H1 (cell line): ENCODE results near the gene MGAT5. TPM values are rescaled to one million over a fixed set of nuclear protein-coding genes. Genes with fewer than 3 reads are reported as not detected.

Experiments used
- CTCF ChIA-PET: fragments of 300-600 bp; sonication (Branson Sonifier 250); formaldehyde crosslinking; loops from one replicate; lab custom pipeline; 2021; ENCODE audit not compliant: partially characterized antibody; lab: Charles Lee
- POLR2A ChIA-PET: fragments of 300-600 bp; sonication (Branson Sonifier 250); formaldehyde crosslinking; loops from one replicate; lab custom pipeline; 2021; ENCODE audit warnings: inconsistent platforms; ENCODE audit not compliant: partially characterized antibody; lab: Charles Lee
- DNase-seq, 2 experiments: peaks; one replicate each; pipeline versions ENCODE4 v3.0.0 to v3.0.0-alpha.2; 2010 to 2022; ENCODE audit warnings: low spot score in 2 of 2, low read depth in 1 of 2, mixed read lengths in 1 of 2
- FAIRE-seq: peaks from 2 replicates; lab custom pipeline; 2011; peaks lifted over from hg19 to GRCh38; lab: Jason Lieb, UNC
- H2AFZ ChIP-seq: 2 replicates; pipeline ENCODE4 v1.8.1; 2012; ENCODE audit warnings: low read length, inconsistent platforms
- H2AK5ac ChIP-seq: 2 replicates; pipeline ENCODE4 v1.6.1; 2013; ENCODE audit warnings: low read depth, low read length
- H2BK120ac ChIP-seq: replicated peaks from 2 replicates; pipeline ENCODE3; 2013; ENCODE audit warnings: low read depth, low read length, inconsistent platforms
- H2BK12ac ChIP-seq: 2 replicates; pipeline ENCODE4 v1.6.1; 2013; ENCODE audit warnings: low read depth, low read length
- H2BK15ac ChIP-seq: 2 replicates; pipeline ENCODE4 v1.6.1; 2013; ENCODE audit warnings: low read length
- H2BK20ac ChIP-seq: 2 replicates; pipeline ENCODE4 v1.6.1; 2013; ENCODE audit warnings: low read length
- H2BK5ac ChIP-seq: 2 replicates; pipeline ENCODE4 v1.6.1; 2013; ENCODE audit warnings: low read depth, low read length
- H3K14ac ChIP-seq: 2 replicates; pipeline ENCODE4 v1.6.1; 2013; ENCODE audit warnings: inconsistent platforms; ENCODE audit not compliant: insufficient read length
- H3K18ac ChIP-seq: 2 replicates; pipeline ENCODE4 v1.6.1; 2013; ENCODE audit warnings: low read length; ENCODE audit errors: extremely low read depth
- H3K23ac ChIP-seq: 2 replicates; pipeline ENCODE4 v1.6.1; 2013; ENCODE audit warnings: inconsistent platforms; ENCODE audit not compliant: insufficient read length
- H3K23me2 ChIP-seq: 2 replicates; pipeline ENCODE4 v1.6.1; 2013; ENCODE audit warnings: low read depth, low read length
- H3K27ac ChIP-seq: 2 replicates; pipeline ENCODE4 v1.6.1; 2011; ENCODE audit warnings: low read depth, low read length, inconsistent platforms
- H3K27me3 ChIP-seq, 4 experiments: replicated peaks in 1 of 4; 1 replicate in 1 of 4; 2 replicates in 3 of 4; pipeline versions ENCODE4 v1.6.1 to v1.8.1; 2011 to 2013; ENCODE audit warnings: low read length in 3 of 4, mild to moderate bottlenecking in 3 of 4, inconsistent platforms in 2 of 4, mixed read lengths in 2 of 4, moderate library complexity in 1 of 4; ENCODE audit not compliant: control insufficient read depth in 3 of 4, insufficient read depth in 3 of 4; ENCODE audit errors: extremely low read depth in 1 of 4
- H3K36me3 ChIP-seq, 4 experiments: 2 replicates each; pipeline versions ENCODE4 v1.6.1 to v1.8.1; 2011 to 2013; ENCODE audit warnings: mild to moderate bottlenecking in 4 of 4, low read length in 3 of 4, moderate library complexity in 2 of 4, control low read depth in 1 of 4, inconsistent platforms in 1 of 4; ENCODE audit not compliant: insufficient read depth in 4 of 4, control insufficient read depth in 2 of 4
- H3K4ac ChIP-seq: replicated peaks from 2 replicates; pipeline ENCODE3; 2013; ENCODE audit warnings: low read length, low read depth, mixed read lengths, inconsistent platforms; ENCODE audit not compliant: insufficient read length
- H3K4me1 ChIP-seq, 4 experiments: replicated peaks in 1 of 4; 1 replicate in 1 of 4; 2 replicates in 3 of 4; pipeline versions ENCODE4 v1.6.1 to v1.8.1; 2011 to 2013; ENCODE audit warnings: low read length in 3 of 4, inconsistent platforms in 2 of 4, mixed read lengths in 1 of 4; ENCODE audit not compliant: insufficient read depth in 4 of 4, control insufficient read depth in 3 of 4
- H3K4me2 ChIP-seq, 2 experiments: 2 replicates each; pipeline versions ENCODE4 v1.6.1 to v1.8.1; 2011 to 2013; ENCODE audit warnings: low read depth in 2 of 2, low read length in 2 of 2, control low read depth in 1 of 2, inconsistent platforms in 1 of 2, mild to moderate bottlenecking in 1 of 2; ENCODE audit not compliant: insufficient read depth in 1 of 2
- H3K4me3 ChIP-seq, 4 experiments: fragments of 200-600, 300-600 bp in 1 of 4; sonication (generic), shearing (Covaris generic), sonication (Bioruptor Twin) in 1 of 4; 2 replicates each; pipeline versions ENCODE4 v1.5.1 to v1.8.1; 2011 to 2016; ENCODE audit warnings: low read length in 4 of 4, low read depth in 3 of 4, control low read depth in 2 of 4, inconsistent platforms in 2 of 4, mild to moderate bottlenecking in 2 of 4, mixed read lengths in 1 of 4, moderate library complexity in 1 of 4; ENCODE audit not compliant: insufficient read depth in 2 of 4; ENCODE audit errors: extremely low read depth in 1 of 4
- H3K56ac ChIP-seq: replicated peaks from 2 replicates; pipeline ENCODE3; 2013; ENCODE audit warnings: low read depth, mild to moderate bottlenecking, mixed read lengths, low read length, inconsistent platforms; ENCODE audit not compliant: insufficient read length
- H3K79me1 ChIP-seq: 2 replicates; pipeline ENCODE4 v1.6.1; 2013; ENCODE audit warnings: low read depth, low read length, control low read depth
- H3K79me2 ChIP-seq, 2 experiments: 2 replicates each; pipeline versions ENCODE4 v1.6.1 to v1.8.1; 2012 to 2013; ENCODE audit warnings: low read length in 2 of 2, mild to moderate bottlenecking in 2 of 2, inconsistent platforms in 1 of 2; ENCODE audit not compliant: insufficient read depth in 2 of 2, control insufficient read depth in 1 of 2
- H3K9ac ChIP-seq, 4 experiments: replicated peaks in 1 of 4; 1 replicate in 1 of 4; 2 replicates in 3 of 4; pipeline versions ENCODE4 v1.6.1 to v1.8.1; 2011 to 2013; ENCODE audit warnings: low read depth in 3 of 4, low read length in 3 of 4, control low read depth in 2 of 4, mild to moderate bottlenecking in 2 of 4, moderate library complexity in 2 of 4, inconsistent platforms in 1 of 4; ENCODE audit errors: extremely low read depth in 1 of 4
- H3K9me3 ChIP-seq, 2 experiments: 2 replicates each; pipeline versions ENCODE4 v1.6.1 to v1.8.1; 2012 to 2013; ENCODE audit warnings: mild to moderate bottlenecking in 2 of 2, moderate library complexity in 2 of 2, control low read depth in 1 of 2, inconsistent platforms in 1 of 2, low read depth in 1 of 2, low read length in 1 of 2, mixed read lengths in 1 of 2; ENCODE audit not compliant: insufficient read depth in 2 of 2
- H4K20me1 ChIP-seq, 2 experiments: replicated peaks in 1 of 2; 2 replicates each; pipeline versions ENCODE3 to v1.8.1; 2011 to 2013; ENCODE audit warnings: inconsistent platforms in 2 of 2, low read length in 2 of 2, mild to moderate bottlenecking in 1 of 2; ENCODE audit not compliant: insufficient read depth in 2 of 2, control insufficient read depth in 1 of 2
- H4K5ac ChIP-seq: 2 replicates; pipeline ENCODE4 v1.6.1; 2013; ENCODE audit warnings: low read length, low read depth, mixed read lengths, inconsistent platforms; ENCODE audit not compliant: insufficient read length
- H4K8ac ChIP-seq: 2 replicates; pipeline ENCODE4 v1.8.0; 2013; ENCODE audit warnings: mild to moderate bottlenecking, moderate library complexity, low read length, inconsistent platforms; ENCODE audit not compliant: insufficient read depth; ENCODE audit errors: extremely low read depth
- H4K91ac ChIP-seq: replicated peaks from 2 replicates; pipeline ENCODE3; 2013; ENCODE audit warnings: low read length, mixed read lengths, inconsistent platforms; ENCODE audit not compliant: insufficient read length
- CBX8 ChIP-seq: fragments of 300-800, 300-1000 bp; sonication (generic); IDR thresholded peaks from 2 replicates; pipeline ENCODE4 v1.7.1; 2016; ENCODE audit warnings: low read depth, low read length, borderline replicate concordance
- CEBPB ChIP-seq: IDR thresholded peaks from 2 replicates; pipeline ENCODE4 v1.6.1; 2012; ENCODE audit warnings: low read depth, low read length
- CHD1 ChIP-seq: IDR thresholded peaks from 2 replicates; pipeline ENCODE4 v1.6.1; 2012; ENCODE audit warnings: low read depth, low read length, improper control_type of control experiment
- EZH2 ChIP-seq: fragments of 200-600 bp; sonication (generic); IDR thresholded peaks from 2 replicates; pipeline ENCODE4 v1.7.1; 2012; ENCODE audit warnings: low read depth, mild to moderate bottlenecking, moderate library complexity, low read length, inconsistent platforms; ENCODE audit not compliant: severe bottlenecking
- JUND ChIP-seq: IDR thresholded peaks from 2 replicates; pipeline ENCODE4 v1.6.1; 2011; ENCODE audit warnings: mild to moderate bottlenecking, improper control_type of control experiment, low read length
- KDM5A ChIP-seq: fragments of 200-600 bp; IDR thresholded peaks from 2 replicates; pipeline ENCODE4 v1.7.1; 2012; ENCODE audit warnings: mild to moderate bottlenecking, low read length, inconsistent platforms, mixed read lengths
- MAFK ChIP-seq: IDR thresholded peaks from 2 replicates; pipeline ENCODE4 v1.6.1; 2012; ENCODE audit warnings: low read depth, mild to moderate bottlenecking, improper control_type of control experiment, low read length
- NRF1 ChIP-seq: IDR thresholded peaks from 2 replicates; pipeline ENCODE4 v1.6.1; 2011; ENCODE audit warnings: mild to moderate bottlenecking, low read depth, low read length, improper control_type of control experiment
- POLR2A ChIP-seq, 2 experiments: IDR thresholded peaks; 1 replicate in 1 of 2; 2 replicates in 1 of 2; pipeline ENCODE4 v1.6.1; 2011; ENCODE audit warnings: low read depth in 2 of 2, low read length in 2 of 2, mild to moderate bottlenecking in 2 of 2; ENCODE audit errors: control extremely low read depth in 1 of 2
- RFX5 ChIP-seq: IDR thresholded peaks from 2 replicates; pipeline ENCODE4 v1.6.1; 2011; ENCODE audit warnings: low read depth, low read length, improper control_type of control experiment, borderline replicate concordance
- SAP30 ChIP-seq: fragments of 300-600 bp; sonication (generic); IDR thresholded peaks from 2 replicates; pipeline ENCODE4 v1.7.1; 2012; ENCODE audit warnings: low read length, moderate library complexity, mild to moderate bottlenecking, inconsistent platforms; ENCODE audit not compliant: insufficient read depth, insufficient replicate concordance
- SP4 ChIP-seq: IDR thresholded peaks from 2 replicates; pipeline ENCODE4 v1.6.1; 2012; ENCODE audit warnings: low read length, inconsistent platforms
- SRF ChIP-seq: IDR thresholded peaks from 2 replicates; pipeline ENCODE4 v1.6.1; 2011; ENCODE audit warnings: mild to moderate bottlenecking, low read depth, low read length, moderate library complexity
- TBP ChIP-seq: IDR thresholded peaks from 2 replicates; pipeline ENCODE4 v1.6.1; 2011; ENCODE audit warnings: low read depth, low read length, improper control_type of control experiment
- WGBS, 2 experiments: shearing (Covaris generic) in 1 of 2; methylation state at CpG; one replicate each; pipeline versions ENCODE4 v1.1.6 to v1.1.7; 2013 to 2015; ENCODE audit warnings: low lambda C conversion rate in 2 of 2, mixed read lengths in 2 of 2, inconsistent platforms in 1 of 2, low coverage in 1 of 2, missing lambda C conversion rate in 1 of 2; ENCODE audit not compliant: insufficient replicate concordance in 2 of 2, insufficient coverage in 1 of 2, insufficient read length in 1 of 2; ENCODE audit errors: extremely low coverage in 1 of 2, missing lambda C conversion rate in 1 of 2; 5-methylcytosine and 5-hydroxymethylcytosine counted together
- polyA plus RNA-seq, 7 experiments: library from polyadenylated mRNA; depleted of rRNA in 3 of 7; stranded (reverse) in 5 of 7; unstranded in 2 of 7; fragments of >200 nt in 5 of 7; fragments of 200-250 nt in 2 of 7; gene quantifications; 1 replicate in 5 of 7; 2 replicates in 1 of 7; 4 replicates in 1 of 7; pipeline versions ENCODE4 v1.2.1 to v1.2.3, GENCODE V29; 2011 to 2013; ENCODE audit warnings: missing spikeins in 2 of 7, mixed read lengths in 2 of 7
- total RNA-seq: library from RNA; stranded (reverse); fragmentation: NEBNext Ultra II Directional; extraction: Animal tissue kit (Norgen Biotek cat#: 25700); gene quantifications from 2 replicates; pipeline ENCODE4 v1.2.1, GENCODE V29; 2021
- TF ChIP-seq, protein P1 (sequence below): IDR thresholded peaks from 2 replicates; pipeline ENCODE4 v1.6.1; 2012; ENCODE audit warnings: inconsistent platforms

The MGAT5 gene
- total and polyA plus RNA-seq, 2 of the 8 experiments (the other 6 are each of a cell fraction or from before 2014, with no cell fraction given): 11.2 to 49.2 TPM

DNA sequence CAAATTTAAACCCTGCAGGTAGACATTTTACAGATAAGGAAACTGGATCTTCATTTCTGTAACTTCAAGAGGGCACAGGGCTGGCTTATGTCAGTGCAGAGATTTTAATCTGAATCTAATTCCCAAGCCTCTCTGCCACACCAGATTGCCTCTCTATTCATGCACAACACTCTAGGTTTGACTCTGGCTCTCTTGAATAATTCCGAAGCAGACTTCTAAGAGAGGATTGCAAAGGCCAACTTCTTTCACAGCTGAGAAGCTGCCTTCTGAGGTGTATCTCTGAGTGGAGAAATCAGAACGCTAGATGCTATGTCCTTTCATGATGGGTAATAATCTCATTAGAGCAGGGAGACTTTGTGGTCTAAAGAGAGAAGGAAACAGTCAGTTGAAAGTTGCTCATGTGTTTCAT is 20.1 kb upstream of the MGAT5 start:
- H3K23me2 ChIP-seq: no peaks in the 10 kb centered on the region; the same call in 1 of the 2 replicates
- no peak overlapping the region for H3K27ac ChIP-seq
- H3K36me3 ChIP-seq: peaks cover 0 to 4% (median 0%) of the 10 kb centered on the region in 4 experiments; a peak in 2 of 8 replicates
- H2AK5ac ChIP-seq: no peak overlapping the region
- H3K9me3 ChIP-seq: peaks cover 9 to 12% of the 10 kb centered on the region in 2 experiments; a peak in 2 of 4 replicates
- no peaks in the 10 kb centered on the region for H3K4me1 ChIP-seq
- no peak overlapping the region for H2AFZ ChIP-seq
- WGBS, 2 experiments: 96% methylated on average over 2 of the region's 2 CpGs; no CpG with 5 or more reads in 1 of the 2 experiments
- no peak overlapping the region for H3K23ac ChIP-seq
- H3K4ac ChIP-seq: no peak overlapping the region
- H4K20me1 ChIP-seq: peaks cover 0 to 2% of the 10 kb centered on the region in 2 experiments
- H4K8ac ChIP-seq: no peak overlapping the region
- no peak overlapping the region for H4K5ac ChIP-seq
- H2BK120ac ChIP-seq: no peak overlapping the region
- H3K4me3 ChIP-seq: no peak overlapping the region
- ChIA-PET POLR2A (no interaction called here), CTCF (interaction anchor here (1.5 to 3.2 kb wide), 2 partner anchors 11 to 30 kb away, joined by 6 to 35 read pairs; no protein-coding TSS in a partner anchor)
- no peak overlapping the region for H2BK20ac ChIP-seq
- H2BK12ac ChIP-seq: no peak overlapping the region
- peaks cover 0 to 57% of the 10 kb centered on the region in 2 experiments; a peak in 3 of 4 replicates for H3K79me2 ChIP-seq
- H3K56ac ChIP-seq: no peak overlapping the region
- no peak overlapping the region for H3K9ac ChIP-seq
- H3K27me3 ChIP-seq: no peaks in the 10 kb centered on the region; a peak in 2 of 7 replicates
- DNase-seq (no peak), FAIRE-seq (no peak)
- no peak overlapping the region for H2BK5ac ChIP-seq
- no peak overlapping the region for H2BK15ac ChIP-seq
- no peaks in the 10 kb centered on the region; the same call in 1 of the 2 replicates for H3K79me1 ChIP-seq
- H3K18ac ChIP-seq: no peak overlapping the region
- no peak overlapping the region for H3K14ac ChIP-seq
- no peak overlapping the region for H3K4me2 ChIP-seq
- H4K91ac ChIP-seq: no peak overlapping the region
- no peak for TF ChIP-seq SAP30
- no peak for TF ChIP-seq JUND
- TF ChIP-seq CBX8: no peak
- TF ChIP-seq KDM5A: no peak
- no peak for TF ChIP-seq SRF
- TF ChIP-seq TBP: no peak
- no peak for TF ChIP-seq SP4
- TF ChIP-seq CHD1: no peak
- TF ChIP-seq, protein P1, sequence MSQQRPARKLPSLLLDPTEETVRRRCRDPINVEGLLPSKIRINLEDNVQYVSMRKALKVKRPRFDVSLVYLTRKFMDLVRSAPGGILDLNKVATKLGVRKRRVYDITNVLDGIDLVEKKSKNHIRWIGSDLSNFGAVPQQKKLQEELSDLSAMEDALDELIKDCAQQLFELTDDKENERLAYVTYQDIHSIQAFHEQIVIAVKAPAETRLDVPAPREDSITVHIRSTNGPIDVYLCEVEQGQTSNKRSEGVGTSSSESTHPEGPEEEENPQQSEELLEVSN: no peak
- no peak for TF ChIP-seq POLR2A (IDR thresholded peaks at IDR 0.05; ENCODE audit: control extremely low read depth in 1 of 2, low read depth in 2 of 2, low read length in 2 of 2)
- TF ChIP-seq RFX5: no peak
- no peak for TF ChIP-seq CEBPB
- no peak for TF ChIP-seq NRF1
- TF ChIP-seq MAFK: no peak
- TF ChIP-seq EZH2: no peak
